NCI-H2171 (cell line): ENCODE data around the gene CACNA1S.

Experiments used
- DNase-seq: peaks from one replicate; lab custom pipeline; 2025; lab: John Stamatoyannopoulos, UW

The CACNA1S gene

GRCh38 chr1:201013031-201013485, 99.2 kb downstream of the CACNA1S start:
- DNase-seq: no peak

- peak; percentile 83 for DNase-seq
Observed at GRCh38 chr1:201011616-201012015, 100.6 kb downstream of the CACNA1S start.

DNA sequence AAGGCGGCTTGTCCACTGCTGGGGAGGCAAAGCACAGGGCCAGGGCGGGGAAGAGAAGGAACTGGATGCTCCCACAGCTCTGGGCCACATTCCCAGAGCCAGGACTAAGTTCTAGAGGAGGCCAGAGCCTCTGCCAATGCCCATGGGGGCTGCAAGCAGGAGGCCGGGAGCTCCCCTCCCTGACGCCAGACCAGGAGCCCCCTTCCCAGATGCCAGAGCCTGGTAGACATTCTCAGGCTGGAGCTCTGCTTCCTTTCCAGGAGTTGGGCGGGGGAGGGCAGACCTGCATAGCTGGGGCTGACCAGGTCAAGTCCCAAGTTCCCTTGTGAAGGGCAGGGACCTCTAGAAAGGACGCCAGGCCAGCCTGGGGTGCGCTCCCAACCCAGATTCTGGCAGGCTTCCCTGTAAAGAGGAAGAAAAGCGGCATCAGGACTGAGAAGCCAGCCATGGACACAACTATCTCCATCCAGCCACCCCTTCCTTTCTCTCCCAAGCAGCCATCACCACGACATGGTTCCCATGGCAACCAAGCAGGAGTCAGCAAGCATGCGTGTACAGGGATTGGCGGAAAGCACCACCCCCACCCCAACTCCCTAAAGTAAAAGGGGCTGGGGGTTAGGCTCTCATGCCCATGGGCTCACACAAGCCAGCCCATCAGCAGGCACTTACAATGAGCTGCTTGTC, 102.1 kb downstream of the CACNA1S start:
- no peak for DNase-seq

GRCh38 chr1:201008666-201009360, 103.4 kb downstream of the CACNA1S start:
- no peak for DNase-seq

DNA sequence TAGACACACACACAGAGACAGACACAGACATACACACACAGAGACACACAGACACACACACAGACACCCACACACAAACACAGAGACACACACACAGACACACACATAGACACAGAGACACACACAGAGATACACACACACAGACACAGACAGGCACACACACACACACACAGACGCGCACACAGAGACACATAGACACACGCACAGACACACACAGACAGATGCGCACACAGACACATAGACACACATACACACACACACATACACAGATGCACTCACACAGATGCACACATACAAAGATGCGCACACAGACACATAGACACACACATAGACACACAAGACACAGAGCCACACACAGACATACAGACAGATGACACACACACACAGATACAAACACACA, 104.7 kb downstream of the CACNA1S start:
- no peak for DNase-seq

GRCh38 chr1:201006450-201006849, 105.8 kb downstream of the CACNA1S start:
- no peak for DNase-seq

DNA sequence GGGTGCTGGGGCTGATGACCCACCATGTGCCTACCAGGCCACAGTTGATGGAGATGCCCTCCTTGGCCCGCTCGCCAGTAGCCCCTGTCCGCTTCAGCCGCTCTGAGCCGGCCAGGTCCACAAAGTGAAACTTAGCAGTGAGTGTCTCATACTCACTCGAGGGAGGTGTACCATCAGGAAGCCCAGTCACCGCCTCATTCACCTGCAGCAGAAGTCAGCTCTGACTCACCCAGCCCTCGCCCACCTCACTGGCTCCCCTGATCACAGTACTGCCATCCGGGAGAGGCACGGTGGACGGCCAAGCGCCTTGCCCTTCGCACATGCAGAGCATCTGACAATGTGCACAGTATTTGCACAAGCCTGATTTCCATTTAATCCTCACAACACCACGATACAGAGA, 107.5 kb downstream of the CACNA1S start:
- DNase-seq: no peak

DNA sequence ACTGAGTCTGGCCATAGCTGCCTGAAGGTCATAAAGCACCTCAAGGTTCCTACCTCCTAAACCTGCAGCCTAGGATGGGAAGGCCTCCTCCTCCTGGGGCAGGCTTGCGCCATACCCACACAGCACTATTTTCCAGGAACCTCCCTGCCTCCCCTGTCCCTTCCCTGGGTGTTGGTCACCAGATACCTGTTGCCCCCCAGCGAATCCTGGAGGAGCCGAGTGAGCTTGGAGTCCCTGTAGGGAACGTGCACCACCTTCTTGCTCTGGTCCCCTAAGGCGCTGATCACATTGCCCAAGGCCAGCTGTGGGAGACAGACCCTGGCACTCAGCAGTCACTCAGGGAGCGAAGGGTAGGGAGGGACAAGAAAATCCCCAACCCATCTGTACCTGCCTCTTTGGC, 108.1 kb downstream of the CACNA1S start:
- no peak for DNase-seq

DNA sequence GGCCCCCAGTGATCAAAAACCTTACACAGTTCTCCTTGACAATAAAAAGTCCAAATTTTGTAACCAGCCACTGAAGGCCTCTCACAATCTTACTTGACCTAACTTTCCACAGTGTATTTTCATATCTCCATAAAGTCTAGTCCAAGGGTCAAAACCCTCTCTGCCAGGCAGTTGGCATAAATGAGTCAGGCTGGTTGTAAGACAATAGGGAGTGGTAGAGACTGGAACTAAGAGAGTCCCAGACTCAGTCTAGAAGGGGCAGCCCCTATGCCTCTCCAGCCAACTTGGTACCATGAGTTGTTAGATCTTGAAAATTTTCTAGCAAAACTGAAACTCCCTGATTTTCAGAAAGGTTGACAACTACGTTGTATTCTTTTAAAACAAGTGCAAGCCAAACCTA, 109.7 kb downstream of the CACNA1S start:
- DNase-seq: no peak

DNA sequence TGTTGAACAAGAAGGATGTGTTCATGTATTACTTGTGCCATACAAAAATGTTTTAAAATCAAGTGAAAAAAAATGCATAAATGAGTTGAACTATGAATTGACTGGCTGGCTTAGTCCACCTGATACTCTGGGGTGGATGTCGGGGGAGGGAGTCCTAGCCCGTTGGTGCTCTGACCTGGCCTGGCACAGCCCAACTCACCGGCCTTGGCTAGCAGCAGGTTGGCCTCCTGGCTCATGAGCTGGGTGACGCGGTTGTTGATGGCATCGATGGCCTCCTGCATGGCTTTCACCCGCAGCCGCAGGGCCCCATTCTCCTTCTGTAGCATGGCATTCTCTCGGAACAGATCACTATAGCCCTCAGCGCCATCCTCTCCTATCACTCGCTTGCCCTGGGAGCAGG, 110.3 kb downstream of the CACNA1S start:
- no peak for DNase-seq

DNA sequence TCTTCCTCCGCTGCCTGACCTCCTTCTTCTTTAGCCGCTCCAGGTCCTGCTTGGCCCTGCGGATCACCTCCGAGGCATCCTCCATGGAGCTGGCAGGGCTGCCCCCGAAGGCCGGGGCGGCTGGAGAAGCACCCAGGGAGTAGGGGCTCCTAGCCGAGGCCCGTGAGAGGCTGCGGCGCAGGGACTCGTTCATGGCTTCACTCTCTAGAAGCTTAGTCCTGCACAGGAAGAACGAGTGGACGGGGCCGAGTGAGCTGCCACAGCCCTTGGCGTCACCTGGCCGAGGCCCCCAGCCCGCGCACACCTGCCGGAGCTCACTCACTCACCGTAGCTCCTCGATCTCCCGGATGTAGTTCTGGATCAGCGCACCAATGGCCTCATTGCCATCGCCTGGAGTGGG, 111.8 kb downstream of the CACNA1S start:
- DNase-seq: no peak

DNA sequence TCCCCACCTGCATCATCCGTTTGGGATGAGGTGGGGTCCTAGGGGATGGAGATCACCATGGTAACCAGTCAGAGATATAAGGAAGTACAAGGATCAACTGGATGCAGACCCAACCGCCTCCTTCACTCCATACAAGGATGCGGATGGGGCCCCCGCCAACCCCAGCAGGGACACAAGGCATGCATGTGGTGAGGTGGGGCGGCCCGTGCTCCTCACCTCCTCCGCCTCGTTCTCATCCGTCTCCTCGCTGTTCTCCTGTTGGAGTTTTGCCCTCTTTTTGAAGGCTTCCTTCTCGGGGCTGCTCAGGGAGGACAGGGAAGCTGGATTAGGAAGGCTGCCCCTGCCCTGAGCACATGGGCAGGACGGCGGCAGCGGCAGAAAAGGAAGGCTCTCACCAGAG, 112.6 kb downstream of the CACNA1S start:
- DNase-seq: no peak

GRCh38 chr1:200998323-200998722, 113.9 kb downstream of the CACNA1S start:
- DNase-seq: no peak

GRCh38 chr1:200992382-200993048, 119.7 kb downstream of the CACNA1S start:
- DNase-seq: no peak

- DNase-seq: no peak
Observed at GRCh38 chr1:200991097-200991614, 121.1 kb downstream of the CACNA1S start.

GRCh38 chr1:200990114-200990513, 122.1 kb downstream of the CACNA1S start:
- no peak for DNase-seq
